Measurements from ENCODE around the gene HIGD1A.

HIGD1A gene

DNA sequence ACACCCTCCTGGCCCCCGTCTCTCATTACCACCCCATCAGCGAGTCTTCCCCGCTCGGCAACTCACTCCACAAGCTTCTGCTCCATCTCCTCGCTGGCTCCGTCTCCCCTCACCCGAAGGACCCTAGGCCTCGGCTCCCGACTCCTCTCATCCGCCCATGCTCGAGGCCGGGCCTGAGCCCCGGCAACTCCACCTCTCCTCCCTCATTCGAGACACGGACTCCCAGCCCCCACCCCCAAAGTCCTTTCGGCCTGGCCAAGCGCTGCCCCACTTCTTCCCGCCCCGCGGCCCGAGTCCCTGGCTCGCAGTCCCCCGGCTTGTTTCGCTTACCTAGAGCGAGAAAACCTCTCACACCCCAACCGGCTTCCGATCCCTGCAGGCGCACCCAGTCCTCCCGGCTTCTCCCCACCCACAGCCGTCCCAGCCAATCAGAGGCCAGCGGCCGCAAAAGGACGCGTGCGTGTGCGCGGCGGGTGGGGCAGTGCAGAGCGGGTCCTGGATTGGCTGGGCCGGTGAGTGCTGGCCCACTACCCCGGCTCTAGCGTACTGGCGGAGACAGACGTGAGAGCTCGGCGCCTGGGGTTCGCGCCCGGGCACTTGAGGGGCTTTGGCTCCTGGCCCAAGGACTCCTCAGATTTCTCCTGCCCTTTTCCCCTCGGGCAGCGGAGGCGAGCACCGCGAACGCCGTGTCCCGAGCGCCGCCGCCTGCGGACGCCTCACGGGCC is at the start of gene HIGD1A:
HIGD1A (minus strand) TSS at position 385 of the 725 bp plus-strand sequence. CDS start 10,237 bp downstream, outside the sequence.
- peak; percentile 89 for DNase-seq

- no peak for DNase-seq
Observed at GRCh38 chr3:42853739-42854302, 49.5 kb upstream of the HIGD1A start.

- DNase-seq, result no peak
Observed at GRCh38 chr3:42853056-42853455, 48.8 kb upstream of the HIGD1A start.

- DNase-seq, result no peak
Observed at GRCh38 chr3:42852441-42852840, 48.2 kb upstream of the HIGD1A start.

DNA sequence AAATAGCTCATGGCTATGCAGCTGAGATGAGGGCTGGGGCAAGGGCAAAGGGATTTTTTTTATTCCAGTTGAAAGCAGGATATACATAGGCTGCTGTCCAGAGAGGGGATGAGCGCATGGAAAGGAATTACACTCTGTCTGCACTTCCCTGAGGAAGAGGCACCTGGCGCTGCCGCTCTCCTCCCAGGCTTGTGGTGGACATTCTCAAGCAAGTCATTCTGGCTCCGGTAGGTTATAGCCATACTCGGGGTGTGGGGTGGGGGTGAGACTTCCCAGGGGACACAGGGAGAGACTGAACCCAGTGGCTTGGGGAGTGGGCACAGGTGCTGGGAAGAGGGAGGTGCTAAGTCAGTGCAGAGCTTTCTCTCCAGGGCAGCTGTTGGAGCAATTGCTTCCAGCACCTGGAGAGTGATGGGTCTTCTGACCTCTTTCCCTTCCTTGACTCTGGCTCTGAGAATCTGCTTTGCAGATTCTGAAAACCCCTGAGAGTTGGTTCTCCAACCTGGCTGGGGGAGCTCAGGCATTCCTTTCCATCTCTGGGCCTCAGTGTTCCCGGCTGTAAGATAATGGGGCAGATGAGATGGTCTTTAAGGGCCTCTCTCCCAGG is 47.0 kb upstream of the HIGD1A start:
- no peak for DNase-seq

- DNase-seq, result no peak
Observed at GRCh38 chr3:42850263-42850662, 46.0 kb upstream of the HIGD1A start.

- no peak for DNase-seq
Observed at GRCh38 chr3:42849017-42849416, 44.7 kb upstream of the HIGD1A start.

GRCh38 chr3:42847731-42848130 is 43.4 kb upstream of the HIGD1A start:
- no peak for DNase-seq

DNA sequence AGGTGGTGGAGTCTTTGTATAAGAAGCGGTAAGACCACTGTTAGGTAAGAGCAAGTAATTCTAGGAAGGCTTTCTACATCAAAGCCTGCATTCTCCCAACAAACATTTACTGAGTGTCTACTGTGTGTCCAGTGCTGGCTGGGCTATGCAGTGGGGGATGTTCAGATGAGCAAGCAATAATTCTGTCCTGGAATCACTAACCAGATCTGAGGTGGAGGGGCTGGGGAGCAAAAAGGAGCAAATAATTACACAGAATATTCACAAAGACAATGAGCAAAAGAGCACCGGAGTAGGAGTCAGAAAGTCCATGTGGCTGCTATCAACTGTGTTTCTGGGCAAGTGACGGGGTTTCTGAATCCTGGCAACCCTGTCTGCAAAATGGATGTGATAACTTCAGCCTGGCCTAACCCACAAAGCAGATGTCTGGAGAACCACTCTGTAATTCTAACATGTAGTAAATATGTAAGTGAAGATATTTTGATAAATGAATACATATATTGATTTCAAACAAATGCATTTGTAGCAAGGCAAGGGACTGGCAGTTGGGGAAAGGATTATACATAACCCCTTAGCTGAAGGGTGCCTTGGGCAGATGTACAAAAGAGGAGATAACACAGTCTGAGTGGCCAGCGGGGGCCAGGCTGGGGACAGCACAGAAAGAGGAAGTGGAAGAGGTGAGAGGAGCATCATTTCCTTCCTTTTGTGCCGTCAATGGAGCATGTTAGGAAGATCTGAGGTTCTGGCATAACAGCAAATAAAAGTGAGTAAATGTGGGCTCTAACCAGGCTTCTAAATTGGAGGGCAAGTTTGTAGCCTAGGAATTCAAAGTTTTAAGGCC is 42.6 kb upstream of the HIGD1A start:
- no peak for DNase-seq

DNA sequence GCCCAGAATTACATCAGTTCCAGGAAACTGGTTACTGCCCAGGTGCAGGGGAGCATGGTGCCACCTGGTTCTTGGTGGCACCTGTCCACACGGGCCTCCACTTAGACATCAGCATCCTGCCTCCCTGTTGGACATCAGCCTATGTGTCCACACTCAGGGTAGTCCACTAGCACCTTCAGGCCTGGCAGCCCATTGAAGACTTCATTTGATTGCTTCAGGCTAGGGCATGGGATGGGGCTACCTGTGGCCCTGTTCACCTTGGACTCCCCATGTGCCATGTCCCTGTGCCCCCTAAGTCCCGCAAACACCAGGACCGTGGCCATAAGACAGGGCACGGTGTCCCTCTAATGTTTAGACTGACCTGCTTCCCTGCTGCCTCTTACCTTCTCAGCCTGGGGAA is 40.5 kb upstream of the HIGD1A start:
- DNase-seq, result no peak

DNA sequence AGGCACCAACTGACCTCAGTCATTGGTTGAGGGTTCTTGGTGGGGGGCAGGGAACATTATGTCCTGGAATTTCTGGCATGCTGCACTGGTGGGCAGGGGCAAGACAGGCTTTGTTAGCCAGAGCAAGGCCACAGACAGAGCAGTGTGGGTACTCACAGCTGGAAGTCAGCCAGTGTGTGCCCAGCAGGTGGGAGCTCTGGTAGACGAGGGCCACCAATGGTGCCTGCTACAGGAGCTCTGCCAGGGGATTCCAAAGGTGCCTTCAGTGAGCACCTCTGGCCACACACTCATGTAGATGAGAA is 40.1 kb upstream of the HIGD1A start:
- DNase-seq, result no peak

- no peak for DNase-seq
Observed at GRCh38 chr3:42843713-42844411, 39.6 kb upstream of the HIGD1A start.

DNA sequence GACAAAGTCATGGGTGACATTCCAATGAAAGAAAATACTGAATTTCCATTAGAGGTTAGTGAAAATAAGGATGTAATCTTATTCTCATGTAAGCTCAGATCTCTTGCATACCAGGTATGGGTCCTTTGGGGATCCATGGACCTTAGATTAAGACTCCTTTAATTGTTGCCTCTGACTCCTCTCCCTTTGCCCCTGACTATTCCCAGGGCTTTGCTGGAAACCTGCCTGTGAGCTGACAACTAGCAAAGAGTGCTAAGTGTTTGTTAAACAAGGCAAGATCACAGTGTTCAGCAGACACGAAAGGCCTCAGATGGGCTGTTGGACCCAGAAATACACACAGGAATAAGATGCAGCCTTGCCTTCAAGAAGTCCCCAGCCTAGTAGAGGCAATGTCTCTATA is 37.0 kb upstream of the HIGD1A start:
- DNase-seq, result no peak

DNA sequence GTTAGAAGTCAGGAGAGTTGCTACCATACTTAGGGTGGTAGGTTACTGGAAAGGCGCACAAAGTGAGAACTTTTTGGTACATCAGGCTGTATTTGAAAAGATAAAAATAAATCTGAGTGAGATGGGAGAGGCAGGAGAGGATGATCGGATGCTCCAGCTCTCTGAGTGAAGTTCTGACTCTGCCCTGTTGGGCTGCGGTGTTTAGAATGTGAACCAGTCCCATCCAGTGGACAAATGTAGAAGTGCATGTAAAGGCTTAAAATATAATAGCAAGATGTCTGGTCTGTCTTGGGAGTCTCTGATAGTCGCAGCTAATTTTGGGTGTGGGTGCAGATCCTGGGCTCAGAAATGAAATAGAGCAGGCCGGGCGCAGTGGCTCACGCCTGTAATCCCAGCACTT is 35.3 kb upstream of the HIGD1A start:
- peak; percentile 7 for DNase-seq

GRCh38 chr3:42838571-42838970 is 34.3 kb upstream of the HIGD1A start:
- DNase-seq, result no peak

GRCh38 chr3:42836150-42837123 is 32.1 kb upstream of the HIGD1A start:
- DNase-seq, result no peak

- DNase-seq, result peak; percentile 62
Observed at GRCh38 chr3:42831321-42831713, 27.0 kb upstream of the HIGD1A start.

GRCh38 chr3:42830437-42831320 is 26.4 kb upstream of the HIGD1A start:
- DNase-seq, result no peak

DNA sequence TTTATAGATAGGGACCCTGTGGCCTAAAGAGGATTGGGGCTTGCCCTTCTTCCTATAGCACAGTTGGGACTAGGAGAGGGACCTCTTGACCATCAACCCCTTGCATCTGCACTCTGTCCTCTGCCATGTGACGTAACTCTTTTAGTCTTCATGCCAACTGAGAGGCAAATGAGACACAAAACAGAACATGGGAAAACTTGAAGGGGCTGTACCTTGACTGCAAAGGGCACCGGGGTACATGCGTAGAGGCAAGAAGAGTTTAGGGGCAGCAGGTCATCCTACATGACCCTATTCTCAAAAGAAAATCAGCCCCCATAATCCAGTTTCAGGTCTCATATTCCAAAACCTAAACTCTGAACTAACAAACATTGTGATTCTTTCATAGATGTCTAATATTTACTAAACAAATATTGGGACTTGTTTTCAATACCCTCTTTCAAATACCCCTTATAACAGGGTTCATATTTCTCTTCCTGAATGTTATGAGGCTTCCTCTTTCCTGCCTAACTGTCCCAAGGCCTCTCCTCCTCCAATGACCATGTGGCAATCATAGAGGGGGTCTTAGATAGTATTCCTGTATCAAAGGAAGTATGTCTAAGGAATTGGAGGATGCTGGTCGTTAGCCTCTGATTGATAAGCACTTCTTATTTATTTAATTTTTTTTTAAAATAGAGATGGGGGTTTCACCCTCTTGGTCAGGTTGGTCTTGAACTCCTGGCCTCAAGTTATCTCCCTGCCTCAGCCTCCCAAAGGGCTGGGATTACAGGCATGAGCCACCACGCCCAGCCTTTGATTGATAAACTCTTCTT is 25.5 kb upstream of the HIGD1A start:
- no peak for DNase-seq

- DNase-seq, result no peak
Observed at GRCh38 chr3:42829083-42829627, 24.9 kb upstream of the HIGD1A start.
